ENCODE measurements around the gene UQCRQ.

Gene UQCRQ

GRCh38 chr5:132840313-132840712 lies 26.1 kb upstream of the UQCRQ start:
- no peak for DNase-seq (ENCODE audit: low read depth, low spot score)
- in situ Hi-C loops (cut with HindIII; ENCODE audit: low sequenced_read_pairs), result no loop called here
- TF ChIP-seq CTCF (IDR thresholded peaks at IDR 0.05; ENCODE audit: low read depth, low read length), result no peak
- no peak overlapping the region for H3K4me3 ChIP-seq (ENCODE audit: low read depth, low read length)

GRCh38 chr5:132840896-132841295 lies 25.5 kb upstream of the UQCRQ start:
- no peak for DNase-seq (ENCODE audit: low read depth, low spot score)
- in situ Hi-C loops (cut with HindIII; ENCODE audit: low sequenced_read_pairs), result no loop called here
- no peak for TF ChIP-seq CTCF (IDR thresholded peaks at IDR 0.05; ENCODE audit: low read depth, low read length)
- H3K4me3 ChIP-seq (ENCODE audit: low read depth, low read length), result no peak overlapping the region

GRCh38 chr5:132841305-132841704 lies 25.1 kb upstream of the UQCRQ start:
- H3K4me3 ChIP-seq (ENCODE audit: low read depth, low read length), result no peak overlapping the region
- no peak for TF ChIP-seq CTCF (IDR thresholded peaks at IDR 0.05; ENCODE audit: low read depth, low read length)
- in situ Hi-C loops (cut with HindIII; ENCODE audit: low sequenced_read_pairs), result no loop called here
- no peak for DNase-seq (ENCODE audit: low read depth, low spot score)

DNA sequence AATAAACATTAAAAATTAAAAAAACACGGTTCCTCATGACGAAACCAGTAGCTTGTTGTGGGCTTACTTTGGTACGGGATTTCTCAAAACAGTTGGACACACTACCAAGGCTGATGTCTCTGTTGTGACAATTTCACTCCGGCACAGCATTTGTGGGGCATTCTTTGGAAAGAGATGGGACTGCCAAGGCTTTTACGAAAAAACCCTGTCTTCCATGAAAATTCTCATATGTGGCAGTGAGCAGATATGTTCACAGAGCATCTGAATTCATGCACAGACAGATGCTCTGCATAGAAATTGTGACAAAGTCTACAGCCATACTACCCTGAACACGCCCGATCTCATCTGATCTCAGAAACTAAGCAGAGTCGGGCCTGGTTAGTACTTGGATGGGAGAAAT lies 18.2 kb upstream of the UQCRQ start:
- in situ Hi-C loops (cut with HindIII; ENCODE audit: low sequenced_read_pairs), result no loop called here
- no peak overlapping the region for H3K4me3 ChIP-seq (ENCODE audit: low read depth, low read length)
- TF ChIP-seq CTCF (IDR thresholded peaks at IDR 0.05; ENCODE audit: low read depth, low read length), result no peak
- no peak for DNase-seq (ENCODE audit: low read depth, low spot score)

DNA sequence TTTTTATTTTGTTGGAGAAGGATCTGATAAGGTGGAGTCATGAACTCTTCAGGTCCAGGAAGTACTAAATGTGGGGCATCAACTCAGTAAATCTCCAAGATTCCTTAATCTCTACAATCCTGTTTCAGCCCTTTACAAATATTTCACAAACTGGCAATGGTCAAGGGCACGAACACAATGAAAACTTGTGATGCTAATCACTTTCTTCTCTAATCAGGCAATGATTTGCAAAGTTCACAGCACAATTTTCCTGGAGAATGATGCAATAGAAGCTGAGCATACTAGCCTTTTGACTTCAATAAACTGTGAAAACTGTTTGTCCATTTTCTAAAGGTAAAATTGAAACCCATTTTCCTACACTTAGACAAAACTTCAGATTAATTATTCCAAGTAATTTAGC lies 17.1 kb upstream of the UQCRQ start:
- DNase-seq (ENCODE audit: low read depth, low spot score), result no peak
- in situ Hi-C loops (cut with HindIII; ENCODE audit: low sequenced_read_pairs), result no loop called here
- no peak for TF ChIP-seq CTCF (IDR thresholded peaks at IDR 0.05; ENCODE audit: low read depth, low read length)
- no peak overlapping the region for H3K4me3 ChIP-seq (ENCODE audit: low read depth, low read length)

DNA sequence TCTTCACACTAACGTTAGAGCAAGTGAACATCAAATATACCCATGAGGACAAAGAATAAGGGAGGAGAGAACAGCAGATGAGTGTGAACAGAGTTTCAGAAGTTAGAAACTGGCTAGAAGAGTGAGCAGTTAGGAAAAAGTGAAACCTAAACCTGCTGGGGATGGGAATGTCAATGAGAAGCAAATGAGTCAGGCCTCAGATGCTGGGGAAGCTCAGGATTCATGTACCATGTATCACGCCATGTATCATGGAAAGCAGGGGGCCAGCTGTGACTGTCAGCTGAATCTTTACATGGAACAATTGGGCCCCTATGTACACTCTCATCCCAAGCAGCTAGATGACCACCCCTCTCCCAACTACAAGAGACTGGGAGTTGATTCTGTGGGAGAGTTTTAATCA lies 16.4 kb upstream of the UQCRQ start:
- DNase-seq (ENCODE audit: low read depth, low spot score), result no peak
- TF ChIP-seq CTCF (IDR thresholded peaks at IDR 0.05; ENCODE audit: low read depth, low read length), result no peak

DNA sequence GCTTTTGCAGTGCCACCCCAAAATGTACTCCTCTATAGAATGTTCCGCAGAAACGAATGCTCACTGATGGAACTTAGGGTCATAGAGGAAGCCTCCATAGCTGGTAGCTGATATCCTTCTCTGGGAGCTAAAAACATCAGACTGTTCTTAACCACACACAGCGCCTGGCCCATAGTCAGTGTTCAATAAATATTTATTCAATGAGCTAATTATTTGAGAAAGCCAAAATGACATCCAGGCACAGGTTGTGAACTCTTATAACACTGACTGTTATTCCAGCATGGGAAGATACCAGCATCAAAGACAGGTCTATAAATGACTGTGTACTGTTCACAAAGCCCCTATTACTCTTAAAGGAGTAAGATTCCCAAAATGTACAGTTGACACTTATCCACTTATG lies 13.1 kb upstream of the UQCRQ start:
- H3K4me3 ChIP-seq (ENCODE audit: low read depth, low read length), result no peak overlapping the region
- no peak for DNase-seq (ENCODE audit: low read depth, low spot score)
- in situ Hi-C loops (cut with HindIII; ENCODE audit: low sequenced_read_pairs), result no loop called here
- no peak for TF ChIP-seq CTCF (IDR thresholded peaks at IDR 0.05; ENCODE audit: low read depth, low read length)

More for the DNA sequence above, 16.4 kb upstream of the UQCRQ start:
- in situ Hi-C loops (cut with HindIII; ENCODE audit: low sequenced_read_pairs), result no loop called here
- H3K4me3 ChIP-seq (ENCODE audit: low read depth, low read length), result no peak overlapping the region

Measured in astrocyte of the spinal cord (primary cell).